Epithelial cell of esophagus (primary cell): ENCODE data around the gene SDHA.
"Not testable (repeated sequence)": the region's sequence is repeated elsewhere in the genome, so short reads cannot be mapped to it uniquely, and the experiment has no call there.

ENCODE experiments used
- DNase-seq: peaks from one replicate; pipeline ENCODE4 v3.0.0; 2010; ENCODE audit warnings: low read depth
- H3K4me3 ChIP-seq: 2 replicates; pipeline ENCODE4 v1.5.1; 2011; ENCODE audit warnings: mild to moderate bottlenecking, low read length, control low read depth
- TF ChIP-seq, protein P1 (sequence below): IDR thresholded peaks from 2 replicates; pipeline ENCODE4 v1.5.1; 2011; ENCODE audit warnings: low read depth, mild to moderate bottlenecking, low read length, control low read depth, inconsistent platforms; ENCODE audit not compliant: insufficient read depth; ENCODE audit errors: missing control alignments

The SDHA gene

DNA sequence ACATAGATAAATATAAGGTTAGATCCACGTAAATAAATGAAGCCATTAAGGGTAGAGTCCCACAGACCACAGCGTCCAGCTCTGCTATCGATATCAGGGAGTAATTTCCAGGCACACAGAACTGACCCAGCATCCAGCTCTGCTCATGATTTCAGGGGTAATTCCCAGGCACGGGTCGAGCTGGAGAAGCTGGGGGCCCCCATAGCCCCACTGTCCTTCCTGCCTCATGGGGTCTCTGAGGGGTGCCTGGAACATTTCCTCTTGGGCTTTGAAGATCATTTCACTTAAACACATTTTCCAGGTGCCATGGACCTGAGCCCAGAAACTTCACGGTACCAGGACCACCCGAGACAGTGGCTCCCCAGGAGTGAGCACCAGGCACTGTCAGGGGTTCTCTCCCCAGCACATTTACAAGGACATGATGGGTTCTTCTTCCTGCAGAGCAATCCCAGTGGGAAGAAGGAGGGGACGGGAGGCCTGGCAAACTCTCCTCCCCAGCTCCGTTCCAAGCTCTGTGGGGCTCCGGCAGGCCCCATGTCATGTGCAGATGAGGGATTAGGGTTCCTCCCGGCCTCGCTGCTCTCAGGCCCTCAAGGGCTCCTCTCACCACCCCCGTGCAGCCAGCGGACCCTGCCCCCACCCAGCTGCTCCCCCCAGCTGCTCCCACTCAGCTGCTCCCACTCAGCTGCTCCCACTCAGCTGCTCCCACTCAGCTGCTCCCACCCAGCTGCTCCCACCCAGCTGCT lies 80.0 kb downstream of the SDHA start:
- DNase-seq, H3K4me3 ChIP-seq: not testable (repeated sequence)

GRCh38 chr5:298737-299125 lies 80.6 kb downstream of the SDHA start:
- no peak overlapping the region for H3K4me3 ChIP-seq
- no peak for DNase-seq
- TF ChIP-seq, protein P1, sequence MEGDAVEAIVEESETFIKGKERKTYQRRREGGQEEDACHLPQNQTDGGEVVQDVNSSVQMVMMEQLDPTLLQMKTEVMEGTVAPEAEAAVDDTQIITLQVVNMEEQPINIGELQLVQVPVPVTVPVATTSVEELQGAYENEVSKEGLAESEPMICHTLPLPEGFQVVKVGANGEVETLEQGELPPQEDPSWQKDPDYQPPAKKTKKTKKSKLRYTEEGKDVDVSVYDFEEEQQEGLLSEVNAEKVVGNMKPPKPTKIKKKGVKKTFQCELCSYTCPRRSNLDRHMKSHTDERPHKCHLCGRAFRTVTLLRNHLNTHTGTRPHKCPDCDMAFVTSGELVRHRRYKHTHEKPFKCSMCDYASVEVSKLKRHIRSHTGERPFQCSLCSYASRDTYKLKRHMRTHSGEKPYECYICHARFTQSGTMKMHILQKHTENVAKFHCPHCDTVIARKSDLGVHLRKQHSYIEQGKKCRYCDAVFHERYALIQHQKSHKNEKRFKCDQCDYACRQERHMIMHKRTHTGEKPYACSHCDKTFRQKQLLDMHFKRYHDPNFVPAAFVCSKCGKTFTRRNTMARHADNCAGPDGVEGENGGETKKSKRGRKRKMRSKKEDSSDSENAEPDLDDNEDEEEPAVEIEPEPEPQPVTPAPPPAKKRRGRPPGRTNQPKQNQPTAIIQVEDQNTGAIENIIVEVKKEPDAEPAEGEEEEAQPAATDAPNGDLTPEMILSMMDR: no peak

DNA sequence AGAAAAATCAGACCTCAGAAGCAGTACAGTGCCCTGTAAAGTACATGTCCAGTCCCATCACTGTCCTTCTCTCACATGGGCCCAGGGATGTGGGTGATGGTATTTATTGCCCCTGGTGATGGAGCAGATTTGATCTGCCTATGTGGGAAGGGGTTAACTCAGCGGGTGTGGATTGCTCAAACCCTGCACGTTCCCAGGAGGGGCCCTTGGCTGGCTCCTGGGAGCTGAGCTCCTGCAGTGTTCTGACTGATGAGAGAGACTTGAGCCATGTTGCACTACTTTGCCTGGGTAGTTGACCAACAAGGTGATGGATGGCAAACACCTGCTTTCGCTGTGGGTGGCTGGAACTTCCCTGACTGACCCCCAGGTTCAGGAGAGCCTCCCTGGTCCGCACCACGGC lies 81.8 kb downstream of the SDHA start:
- not testable (repeated sequence) for DNase-seq, H3K4me3 ChIP-seq

DNA sequence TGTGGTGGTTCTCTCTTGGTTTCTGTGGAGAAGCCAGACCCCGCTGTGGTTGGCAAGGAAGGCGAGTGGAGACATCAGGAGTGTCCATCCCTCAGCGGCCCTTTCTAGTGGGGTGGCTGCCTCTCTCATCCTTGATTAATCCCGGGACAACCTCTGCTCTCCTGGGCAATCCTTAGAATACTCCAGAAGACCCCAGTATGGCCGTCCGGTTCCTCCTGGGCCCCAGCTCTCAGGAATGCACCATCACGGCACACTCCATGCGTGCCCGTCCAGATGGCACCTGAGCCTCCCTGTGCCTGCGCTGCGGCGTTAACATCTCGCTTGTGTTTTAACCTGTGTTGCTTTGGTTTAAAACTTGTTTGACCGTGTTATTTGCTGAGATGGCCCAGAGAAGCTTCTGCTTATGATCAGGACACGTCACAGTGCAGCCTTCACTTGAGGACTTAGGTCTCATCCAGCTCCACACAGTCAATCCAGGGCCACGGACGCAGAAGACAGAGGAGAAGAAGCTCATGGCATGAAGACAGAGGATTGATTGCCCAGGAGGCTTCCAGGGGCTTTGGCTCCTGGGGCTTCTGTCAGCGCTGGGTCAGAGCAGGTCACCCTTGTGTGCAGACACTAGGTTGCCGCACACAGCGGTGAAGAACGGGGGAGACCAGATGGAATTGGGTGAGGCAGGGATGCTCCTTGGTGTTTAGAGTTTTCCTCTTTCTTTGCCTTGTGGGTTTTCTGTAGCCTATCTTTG lies 82.7 kb downstream of the SDHA start:
- not testable (repeated sequence) for DNase-seq, H3K4me3 ChIP-seq

DNA sequence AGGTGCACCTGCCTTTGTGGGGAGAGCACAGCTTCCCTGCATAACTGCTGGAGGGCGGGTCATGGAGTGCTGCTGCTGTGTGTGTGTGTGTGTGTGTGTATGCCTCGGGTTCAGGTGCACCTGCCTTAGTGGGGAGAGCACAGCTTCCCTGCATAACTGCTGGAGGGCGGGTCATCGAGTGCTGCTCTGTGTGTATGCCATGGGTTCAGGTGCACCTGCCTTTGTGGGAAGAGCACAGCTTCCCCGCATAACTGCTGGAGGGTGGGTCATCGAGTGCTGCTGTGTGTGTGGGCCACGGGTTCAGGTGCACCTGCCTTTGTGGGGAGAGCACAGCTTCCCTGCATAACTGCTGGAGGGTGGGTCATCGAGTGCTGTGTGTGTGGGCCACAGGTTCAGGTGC lies 84.3 kb downstream of the SDHA start:
- not testable (repeated sequence) for H3K4me3 ChIP-seq, DNase-seq

DNA sequence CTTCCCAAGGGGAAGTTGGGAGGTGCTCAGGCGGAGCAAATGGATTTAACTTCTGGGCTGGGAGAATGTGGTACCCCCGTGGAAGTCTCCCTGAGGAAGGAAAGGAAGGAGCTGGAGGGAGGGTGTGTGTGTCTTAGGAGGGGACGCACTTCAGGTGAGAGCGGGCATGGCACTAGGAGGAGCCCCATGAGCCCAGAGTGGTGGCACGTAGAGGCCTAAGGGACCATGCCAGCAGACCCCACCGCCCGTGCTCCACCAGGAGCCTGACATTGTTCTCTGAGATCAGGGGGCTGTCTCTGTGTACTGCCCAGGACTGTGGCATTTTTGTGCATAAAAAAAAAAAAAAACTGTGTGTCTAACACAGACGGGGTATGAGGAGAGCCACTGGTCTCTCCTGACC lies 84.8 kb downstream of the SDHA start:
- DNase-seq: no peak
- H3K4me3 ChIP-seq: no peak overlapping the region
- TF ChIP-seq, protein P1: no peak

GRCh38 chr5:303741-304140 lies 85.6 kb downstream of the SDHA start:
- not testable (repeated sequence) for DNase-seq, H3K4me3 ChIP-seq

DNA sequence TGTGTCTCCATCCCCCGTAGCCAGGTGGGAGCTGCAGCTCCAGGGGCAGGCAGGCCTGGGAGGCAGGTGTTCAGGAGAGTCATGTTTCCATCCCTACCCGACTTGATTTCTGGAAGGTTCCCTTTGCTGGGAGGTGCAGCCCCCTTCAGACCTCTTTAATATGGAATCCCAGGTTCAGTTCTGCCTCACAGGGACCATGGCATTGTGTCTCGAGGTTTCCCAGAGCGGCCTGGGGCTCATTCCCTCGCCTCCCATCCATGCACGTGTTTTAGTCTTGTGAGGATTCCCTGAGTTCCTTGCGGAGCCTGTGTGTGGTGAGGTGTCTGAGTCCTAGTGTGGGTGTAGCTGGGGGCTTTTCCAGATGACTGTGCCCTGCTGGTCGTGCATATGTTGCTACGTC lies 86.9 kb downstream of the SDHA start:
- TF ChIP-seq, protein P1: no peak
- no peak for DNase-seq

DNA sequence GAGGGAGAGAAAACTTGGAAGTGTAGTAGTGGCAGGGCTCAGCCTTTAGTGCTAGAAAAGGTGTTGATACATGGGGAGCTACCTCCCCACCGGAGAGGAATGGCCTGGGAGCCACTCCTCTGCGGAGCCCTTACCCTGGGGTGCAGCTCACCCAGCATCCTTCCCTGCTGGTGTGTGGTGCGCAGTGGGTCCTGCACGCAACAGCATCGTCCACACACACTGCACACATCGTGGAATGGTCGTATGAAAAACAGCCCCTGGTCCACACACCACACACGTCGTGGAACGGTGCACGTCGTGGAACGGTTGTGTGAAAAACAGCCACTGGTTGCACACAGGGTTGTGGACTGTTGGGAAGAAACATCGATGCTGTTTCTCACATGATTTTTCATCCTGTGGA lies 87.3 kb downstream of the SDHA start:
- no peak for DNase-seq
- TF ChIP-seq, protein P1: no peak
- H3K4me3 ChIP-seq: no peak overlapping the region

More for the DNA sequence above, 86.9 kb downstream of the SDHA start:
- no peak overlapping the region for H3K4me3 ChIP-seq
